ENCODE measurements around the gene TNIK. TPM values are rescaled to one million over a fixed set of nuclear protein-coding genes. Genes with fewer than 3 reads are reported as not detected.

TNIK gene
- total and polyA plus RNA-seq, 2 experiments from 2014 or later, result 7.4 to 13.8 TPM

DNA sequence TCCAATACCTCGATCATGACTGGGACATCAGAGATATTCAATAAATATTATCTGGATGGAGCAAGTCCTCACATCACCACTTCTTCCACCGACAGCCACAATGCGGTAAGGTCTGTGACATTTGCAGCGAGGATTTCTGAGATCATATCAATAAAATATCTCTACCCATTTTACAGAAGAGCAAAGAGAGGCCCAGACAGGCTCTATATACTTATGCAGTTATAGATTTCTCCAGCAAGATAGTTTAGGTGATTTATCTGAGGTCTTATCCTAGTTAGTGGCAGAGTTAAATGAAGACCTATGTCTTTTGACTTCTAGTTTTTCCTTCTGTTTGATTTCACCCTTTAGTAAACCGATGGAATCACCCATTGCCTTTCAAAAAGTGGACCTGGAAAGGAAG is 81.6 kb downstream of the TNIK start:
- H3K79me2 ChIP-seq, result peaks cover 30% of the 10 kb centered on the region
- no peaks in the 10 kb centered on the region for H3K9me2 ChIP-seq (replicated peaks; ENCODE audit: insufficient read depth)
- H3K9me3 ChIP-seq (ENCODE audit: low read depth), result no peaks in the 10 kb centered on the region
- peaks cover 14% of the 10 kb centered on the region for H3K4me1 ChIP-seq (ENCODE audit: insufficient read depth)
- H4K20me1 ChIP-seq (ENCODE audit: insufficient read depth, poor library complexity, severe bottlenecking), result no peaks in the 10 kb centered on the region
- TF ChIP-seq, protein P1, sequence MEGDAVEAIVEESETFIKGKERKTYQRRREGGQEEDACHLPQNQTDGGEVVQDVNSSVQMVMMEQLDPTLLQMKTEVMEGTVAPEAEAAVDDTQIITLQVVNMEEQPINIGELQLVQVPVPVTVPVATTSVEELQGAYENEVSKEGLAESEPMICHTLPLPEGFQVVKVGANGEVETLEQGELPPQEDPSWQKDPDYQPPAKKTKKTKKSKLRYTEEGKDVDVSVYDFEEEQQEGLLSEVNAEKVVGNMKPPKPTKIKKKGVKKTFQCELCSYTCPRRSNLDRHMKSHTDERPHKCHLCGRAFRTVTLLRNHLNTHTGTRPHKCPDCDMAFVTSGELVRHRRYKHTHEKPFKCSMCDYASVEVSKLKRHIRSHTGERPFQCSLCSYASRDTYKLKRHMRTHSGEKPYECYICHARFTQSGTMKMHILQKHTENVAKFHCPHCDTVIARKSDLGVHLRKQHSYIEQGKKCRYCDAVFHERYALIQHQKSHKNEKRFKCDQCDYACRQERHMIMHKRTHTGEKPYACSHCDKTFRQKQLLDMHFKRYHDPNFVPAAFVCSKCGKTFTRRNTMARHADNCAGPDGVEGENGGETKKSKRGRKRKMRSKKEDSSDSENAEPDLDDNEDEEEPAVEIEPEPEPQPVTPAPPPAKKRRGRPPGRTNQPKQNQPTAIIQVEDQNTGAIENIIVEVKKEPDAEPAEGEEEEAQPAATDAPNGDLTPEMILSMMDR (IDR thresholded peaks at IDR 0.05; ENCODE audit: poor library complexity), result no peak
- TF ChIP-seq EZH2 (IDR thresholded peaks at IDR 0.05; ENCODE audit: borderline replicate concordance) (no peak), EZH2phosphoT487 (IDR thresholded peaks at IDR 0.05; ENCODE audit: low read depth, severe bottlenecking, unreplicated experiment) (no peak)
- no peaks in the 10 kb centered on the region for H3K27me3 ChIP-seq
- H3K27ac ChIP-seq, result no peak overlapping the region
- DNase-seq (ENCODE audit: low spot score), result no peak
- no peak overlapping the region for H2AFZ ChIP-seq
- no peak overlapping the region for H3K4me3 ChIP-seq
- H3K4me2 ChIP-seq, result no peak overlapping the region
- no peaks in the 10 kb centered on the region for H3K36me3 ChIP-seq (replicated peaks; ENCODE audit: insufficient read depth, low read depth)
- 99% methylated on average over 5 of the region's 5 CpGs for WGBS (ENCODE audit: low lambda C conversion rate, missing lambda C conversion rate)

DNA sequence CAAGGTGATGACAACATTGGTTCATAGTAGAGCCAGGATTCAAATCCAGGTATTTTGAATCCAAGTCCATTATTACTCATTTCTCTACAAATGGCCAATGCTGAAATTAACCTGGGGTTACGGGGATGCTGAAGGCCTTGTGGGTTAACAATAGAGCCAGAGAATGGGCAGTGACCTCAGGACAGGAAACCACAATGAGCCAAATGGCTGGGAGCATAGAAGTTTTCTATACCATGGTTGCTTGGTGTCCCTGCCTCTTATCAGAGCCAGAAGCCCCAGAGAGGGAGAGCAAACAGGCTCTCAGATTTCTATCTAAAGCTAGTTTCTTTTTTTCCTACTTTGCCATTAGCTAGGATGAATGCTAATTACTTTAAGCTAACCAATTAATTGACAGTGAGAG is 82.3 kb downstream of the TNIK start:
- no peak overlapping the region for H2AFZ ChIP-seq
- no peaks in the 10 kb centered on the region for H3K36me3 ChIP-seq (replicated peaks; ENCODE audit: insufficient read depth, low read depth)
- H4K20me1 ChIP-seq (ENCODE audit: insufficient read depth, poor library complexity, severe bottlenecking), result no peaks in the 10 kb centered on the region
- TF ChIP-seq, protein P1 (IDR thresholded peaks at IDR 0.05; ENCODE audit: poor library complexity), result no peak
- TF ChIP-seq EZH2phosphoT487 (IDR thresholded peaks at IDR 0.05; ENCODE audit: low read depth, severe bottlenecking, unreplicated experiment), result no peak
- TF ChIP-seq EZH2 (IDR thresholded peaks at IDR 0.05; ENCODE audit: borderline replicate concordance), result no peak
- peaks cover 14% of the 10 kb centered on the region for H3K4me1 ChIP-seq (ENCODE audit: insufficient read depth)
- H3K4me2 ChIP-seq, result no peak overlapping the region
- DNase-seq (ENCODE audit: low spot score), result no peak
- no peaks in the 10 kb centered on the region for H3K9me3 ChIP-seq (ENCODE audit: low read depth)
- H3K27ac ChIP-seq, result no peak overlapping the region
- peaks cover 34% of the 10 kb centered on the region for H3K79me2 ChIP-seq
- H3K9me2 ChIP-seq (replicated peaks; ENCODE audit: insufficient read depth), result no peaks in the 10 kb centered on the region
- H3K27me3 ChIP-seq, result no peaks in the 10 kb centered on the region
- no peak overlapping the region for H3K4me3 ChIP-seq
- 91% methylated on average over 1 of the region's 1 CpG for WGBS (ENCODE audit: low lambda C conversion rate, missing lambda C conversion rate)

GRCh38 chr3:171376596-171376947 is 83.6 kb downstream of the TNIK start:
- no peak overlapping the region for H2AFZ ChIP-seq
- no peaks in the 10 kb centered on the region for H3K9me3 ChIP-seq (ENCODE audit: low read depth)
- no peak for DNase-seq (ENCODE audit: low spot score)
- peaks cover 14% of the 10 kb centered on the region for H3K4me1 ChIP-seq (ENCODE audit: insufficient read depth)
- TF ChIP-seq EZH2phosphoT487 (IDR thresholded peaks at IDR 0.05; ENCODE audit: low read depth, severe bottlenecking, unreplicated experiment) (no peak), EZH2 (IDR thresholded peaks at IDR 0.05; ENCODE audit: borderline replicate concordance) (no peak)
- TF ChIP-seq, protein P1 (IDR thresholded peaks at IDR 0.05; ENCODE audit: poor library complexity), result no peak
- H3K4me3 ChIP-seq, result no peak overlapping the region
- H3K27ac ChIP-seq, result no peak overlapping the region
- H3K9me2 ChIP-seq (replicated peaks; ENCODE audit: insufficient read depth), result no peaks in the 10 kb centered on the region
- no peak overlapping the region for H3K4me2 ChIP-seq
- H3K79me2 ChIP-seq, result peaks cover 37% of the 10 kb centered on the region
- H4K20me1 ChIP-seq (ENCODE audit: insufficient read depth, poor library complexity, severe bottlenecking), result no peaks in the 10 kb centered on the region
- H3K27me3 ChIP-seq, result no peaks in the 10 kb centered on the region
- no peaks in the 10 kb centered on the region for H3K36me3 ChIP-seq (replicated peaks; ENCODE audit: insufficient read depth, low read depth)

All from hepatocyte (in vitro differentiated cells).